NCI-H524 (cell line): ENCODE results near the gene SART1.
"Not testable (repeated sequence)": the region's sequence is repeated elsewhere in the genome, so short reads cannot be mapped to it uniquely, and the experiment has no call there.

Source experiments
- DNase-seq, 2 experiments: peaks; one replicate each; lab custom pipeline; 2025; lab: John Stamatoyannopoulos, UW

The SART1 gene

DNA sequence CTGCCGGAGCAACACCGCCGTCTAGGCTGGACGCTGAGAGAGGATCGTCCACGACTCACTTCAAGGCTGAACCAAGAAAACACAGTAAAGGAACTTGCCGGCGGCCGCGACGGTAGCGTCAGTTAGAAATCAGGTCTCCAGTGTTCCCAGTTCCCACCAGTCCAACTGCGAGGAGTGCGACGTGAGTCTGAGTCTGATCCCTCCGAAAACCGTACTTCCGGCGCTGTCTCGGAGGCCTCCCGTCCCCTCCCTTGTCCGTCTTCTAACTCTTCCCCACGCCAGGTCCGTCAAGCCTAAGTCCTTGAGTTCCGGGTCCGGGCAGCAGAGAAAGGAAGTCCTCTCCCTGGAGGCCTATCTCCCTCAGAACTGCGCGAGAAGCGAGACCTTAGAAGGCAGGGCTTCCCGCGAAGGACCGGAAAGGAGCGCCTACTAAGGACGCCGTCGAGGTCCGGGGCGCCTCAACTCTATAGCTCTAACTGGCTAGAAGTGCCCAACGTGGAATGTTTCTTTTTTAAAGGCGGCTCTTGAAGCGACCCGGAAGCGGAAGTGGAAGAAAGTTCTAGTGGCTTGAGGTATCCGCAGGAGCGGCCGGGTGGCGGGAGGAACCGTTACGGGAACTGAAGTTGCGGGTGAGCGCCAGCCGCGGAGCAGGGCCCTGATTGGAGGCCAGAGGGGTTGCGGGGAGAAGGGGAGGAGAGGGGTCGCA is 40.6 kb downstream of the SART1 start, which contains the start of the genes BANF1 and EIF1AD:
Gene BANF1 (plus strand): TSS at position 562 of the 706 bp plus-strand sequence. CDS start 748 bp downstream, outside the sequence.
Gene EIF1AD (minus strand): TSS at position 216 of the 706 bp plus-strand sequence. CDS start 1,768 bp downstream, outside the sequence.
- DNase-seq, result peak; percentile 97 to 98

GRCh38 chr11:66002648-66003225 is 41.2 kb downstream of the SART1 start:
- peak in 1 of 2 experiments; percentile 60 for DNase-seq

DNA sequence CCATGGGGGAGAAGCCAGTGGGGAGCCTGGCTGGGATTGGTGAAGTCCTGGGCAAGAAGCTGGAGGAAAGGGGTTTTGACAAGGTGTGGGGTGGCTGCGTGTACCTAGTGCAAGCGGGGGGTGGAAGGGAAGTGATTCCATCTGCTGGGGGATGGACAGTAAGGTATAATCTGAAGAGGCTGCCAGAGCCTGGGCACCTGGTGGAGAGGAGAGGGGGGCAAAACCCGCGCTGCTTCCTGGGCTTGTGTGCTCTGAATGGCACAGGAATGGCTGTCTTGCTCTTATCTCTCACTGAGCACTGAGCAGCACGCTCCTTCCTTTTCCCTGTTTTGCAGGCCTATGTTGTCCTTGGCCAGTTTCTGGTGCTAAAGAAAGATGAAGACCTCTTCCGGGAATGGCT is 41.8 kb downstream of the SART1 start:
- DNase-seq, result no peak

DNA sequence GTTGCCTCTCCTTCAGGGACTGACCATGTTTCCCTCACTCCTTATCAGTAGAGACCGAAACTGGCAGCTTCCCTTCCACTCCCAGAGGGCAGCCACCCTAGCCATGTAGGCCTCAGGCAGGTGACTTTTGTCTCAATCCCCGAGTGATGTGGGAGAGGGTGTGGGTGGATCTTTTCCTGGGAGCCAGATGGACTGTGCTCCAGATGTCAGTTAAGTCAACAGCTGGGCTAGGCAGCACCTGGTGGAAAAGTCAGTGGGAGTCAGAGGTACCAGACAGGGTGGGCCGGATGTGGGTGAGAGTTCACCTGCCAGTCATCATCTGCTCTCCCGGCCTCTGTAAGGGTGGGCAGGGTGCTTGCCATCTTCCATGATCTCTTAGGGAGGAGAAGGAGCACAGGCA is 42.7 kb downstream of the SART1 start:
- no peak for DNase-seq

GRCh38 chr11:66006134-66006890 is 44.8 kb downstream of the SART1 start:
- no peak for DNase-seq

GRCh38 chr11:66006891-66007176 is 45.3 kb downstream of the SART1 start:
- no peak for DNase-seq

DNA sequence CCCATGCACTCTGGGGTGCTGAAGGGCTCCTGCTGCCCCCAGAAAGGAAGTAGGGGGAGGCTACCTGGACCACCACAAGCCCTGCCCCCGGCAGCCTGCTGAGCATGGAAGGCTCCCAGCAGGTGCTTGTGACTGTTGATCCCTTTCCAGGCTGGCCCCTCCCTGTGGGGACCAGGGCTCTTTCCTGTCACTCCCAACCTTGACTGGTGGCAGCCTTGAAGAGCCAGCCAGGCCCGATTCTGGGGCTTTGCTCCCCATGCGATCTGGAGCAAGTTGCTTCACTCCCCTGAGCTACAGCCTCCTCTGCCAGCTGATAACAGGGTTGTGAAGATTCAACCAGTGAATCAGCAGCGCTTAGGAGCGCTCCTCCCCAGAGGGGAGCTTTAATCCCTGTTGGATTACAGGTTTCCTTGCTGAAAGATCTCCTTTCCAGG is 45.7 kb downstream of the SART1 start:
- DNase-seq, result no peak

DNA sequence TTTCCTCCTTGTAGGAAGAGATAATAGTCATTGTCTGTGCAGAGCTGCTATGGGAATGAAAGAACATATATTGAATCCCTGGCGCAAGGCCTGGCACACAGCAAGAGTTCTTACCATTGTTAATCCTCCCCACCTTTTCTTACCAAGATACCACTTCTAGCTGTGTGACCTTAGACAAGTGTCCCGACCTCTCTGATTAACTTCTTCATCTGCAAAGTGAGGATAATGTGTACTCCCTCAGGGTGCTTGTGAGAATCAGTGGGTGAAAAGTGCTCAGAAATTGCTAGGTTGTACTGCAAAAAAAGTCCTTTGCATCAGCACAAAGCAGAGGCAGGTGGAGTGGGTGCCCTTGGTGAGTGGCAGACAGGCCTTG is 46.5 kb downstream of the SART1 start:
- DNase-seq, result no peak

GRCh38 chr11:66008468-66009101 is 47.1 kb downstream of the SART1 start:
- DNase-seq, result no peak

GRCh38 chr11:66010036-66010435 is 48.5 kb downstream of the SART1 start:
- DNase-seq, result not testable (repeated sequence)

DNA sequence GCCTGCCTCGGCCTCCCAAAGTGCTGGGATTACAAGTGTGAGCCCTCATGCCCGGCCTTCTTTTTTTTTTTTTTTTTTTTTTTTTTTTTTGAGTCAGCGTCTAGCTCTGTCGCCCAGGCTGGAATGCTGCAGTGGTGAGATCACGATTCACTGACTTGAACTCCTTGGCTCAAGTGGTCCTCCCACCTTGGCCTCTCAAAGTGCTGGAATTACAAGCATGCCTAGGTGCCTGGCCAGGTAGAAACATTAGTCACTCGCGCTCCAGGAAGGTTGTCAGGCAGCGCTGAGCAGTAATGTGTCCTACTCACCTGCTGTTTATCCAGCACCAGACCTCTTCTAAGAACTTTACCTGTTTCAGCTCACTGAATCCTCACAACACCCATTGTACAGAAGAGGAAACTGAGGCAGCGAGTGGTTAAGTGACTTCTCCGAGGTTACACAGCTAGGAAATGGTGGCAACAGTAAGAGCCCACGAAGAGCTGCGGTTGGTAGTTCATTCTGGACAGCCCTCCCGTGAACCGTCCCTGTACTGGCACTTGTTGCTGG is 49.8 kb downstream of the SART1 start:
- DNase-seq, result no peak

DNA sequence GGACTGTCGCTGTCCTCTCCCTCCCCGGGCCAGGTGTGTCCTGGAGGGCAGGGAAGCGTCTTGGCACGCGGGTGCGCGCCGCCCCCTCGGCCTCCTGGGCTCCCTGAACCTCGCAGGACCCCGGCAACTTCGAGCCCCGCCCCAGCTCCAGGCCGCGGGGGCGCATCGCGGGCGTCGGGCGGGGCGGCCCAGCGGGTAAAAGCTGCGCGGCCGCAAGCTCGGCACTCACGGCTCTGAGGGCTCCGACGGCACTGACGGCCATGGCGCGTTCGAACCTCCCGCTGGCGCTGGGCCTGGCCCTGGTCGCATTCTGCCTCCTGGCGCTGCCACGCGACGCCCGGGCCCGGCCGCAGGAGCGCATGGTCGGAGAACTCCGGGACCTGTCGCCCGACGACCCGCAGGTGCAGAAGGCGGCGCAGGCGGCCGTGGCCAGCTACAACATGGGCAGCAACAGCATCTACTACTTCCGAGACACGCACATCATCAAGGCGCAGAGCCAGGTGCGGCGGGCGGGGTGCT is 50.3 kb downstream of the SART1 start, which contains the start of gene CST6:
Gene CST6 (plus strand): TSS at position 224 of the 519 bp plus-strand sequence. CDS start 37 bp downstream, at position 261.
- DNase-seq, result no peak

DNA sequence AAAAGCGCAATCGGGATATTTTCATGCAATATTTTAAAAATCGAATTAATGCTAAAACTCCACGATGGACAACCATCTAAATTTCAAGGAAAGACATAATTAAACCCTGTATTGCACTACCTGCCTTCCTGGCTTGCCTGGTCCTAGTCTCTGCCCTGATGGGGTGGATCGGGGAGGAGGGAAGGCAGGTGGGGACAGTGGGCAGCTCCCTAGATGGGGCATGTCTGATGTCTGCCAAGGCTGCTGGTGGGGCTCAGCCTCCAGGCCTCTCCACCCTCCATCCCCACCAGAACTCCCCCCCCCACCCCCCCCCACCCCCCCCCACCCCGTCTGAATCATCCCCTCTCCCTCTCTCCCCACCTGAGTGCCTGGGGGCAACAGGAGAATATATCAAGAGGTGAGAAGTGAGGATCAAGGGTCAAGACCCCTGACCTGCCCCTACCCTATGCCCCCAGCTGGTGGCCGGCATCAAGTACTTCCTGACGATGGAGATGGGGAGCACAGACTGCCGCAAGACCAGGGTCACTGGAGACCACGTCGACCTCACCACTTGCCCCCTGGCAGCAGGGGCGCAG is 50.9 kb downstream of the SART1 start:
- DNase-seq, result no peak

DNA sequence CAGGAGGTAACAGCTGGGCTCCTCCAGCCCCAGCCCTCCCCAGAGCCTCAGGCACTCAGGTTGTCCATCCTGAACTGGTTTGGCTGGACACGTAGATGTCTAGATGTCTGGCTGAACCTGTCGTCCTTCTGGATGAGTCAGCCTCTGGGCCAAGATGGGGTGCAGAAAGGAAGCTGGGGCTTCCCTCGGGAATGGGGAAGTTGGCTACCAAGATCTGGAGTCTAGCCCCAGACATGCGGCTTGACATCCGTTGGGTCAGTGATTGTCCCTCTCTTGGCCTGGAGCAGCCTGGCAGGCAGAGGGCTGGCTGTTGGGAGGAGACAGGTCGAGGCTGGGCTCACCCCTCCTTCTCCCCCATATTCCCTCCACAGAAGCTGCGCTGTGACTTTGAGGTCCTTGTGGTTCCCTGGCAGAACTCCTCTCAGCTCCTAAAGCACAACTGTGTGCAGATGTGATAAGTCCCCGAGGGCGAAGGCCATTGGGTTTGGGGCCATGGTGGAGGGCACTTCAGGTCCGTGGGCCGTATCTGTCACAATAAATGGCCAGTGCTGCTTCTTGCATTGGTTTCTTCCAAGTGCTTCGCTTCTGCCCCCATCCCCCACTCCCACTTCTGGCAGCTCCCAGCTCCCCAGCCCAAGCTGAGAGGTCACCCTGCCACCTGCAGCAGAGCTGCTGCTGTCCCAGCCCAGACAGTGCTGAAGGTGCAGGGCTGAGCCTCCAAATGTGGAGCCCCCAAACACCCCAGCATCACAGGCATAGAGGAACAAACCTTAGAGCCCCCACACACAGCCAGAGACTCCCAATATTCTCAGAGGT is 51.6 kb downstream of the SART1 start:
- DNase-seq, result no peak

GRCh38 chr11:66013762-66014100 is 52.2 kb downstream of the SART1 start:
- no peak for DNase-seq

- DNase-seq, result no peak
Measured at GRCh38 chr11:66014804-66015453, 53.4 kb downstream of the SART1 start.

- DNase-seq, result no peak
Measured at GRCh38 chr11:66015454-66015881, 53.9 kb downstream of the SART1 start.

- no peak for DNase-seq
Measured at GRCh38 chr11:66015936-66016792, 54.6 kb downstream of the SART1 start.

GRCh38 chr11:66016793-66017177 is 55.3 kb downstream of the SART1 start:
- DNase-seq, result no peak
